Stimulated activated CD4-positive, alpha-beta T cell treated with anti-CD3 and anti-CD28 coated beads, Interleukin-4, amount 100 ng/mL, for 48 hours (primary cell): ENCODE measurements around the gene CD207.
"Not testable (repeated sequence)": the region's sequence is repeated elsewhere in the genome, so short reads cannot be mapped to it uniquely, and the experiment has no call there.

Experiments used
- DNase-seq, 2 donors: peaks; one replicate each; pipeline ENCODE4 v3.0.0-alpha.2; 2020; ENCODE audit warnings: low read depth in 2 of 2

The CD207 gene

GRCh38 chr2:70835643-70836042, at the start of gene CD207:
Gene CD207 (minus strand): TSS chr2:70835816. CDS start chr2:70835776, 40 bp downstream.
- DNase-seq, result no peak

- not testable (repeated sequence) for DNase-seq
Measured at GRCh38 chr2:70878543-70878942, 42.9 kb upstream of the CD207 start.

GRCh38 chr2:70876138-70876537, 40.5 kb upstream of the CD207 start:
- DNase-seq, result not testable (repeated sequence)

- no peak for DNase-seq
Measured at GRCh38 chr2:70873541-70873940, 37.9 kb upstream of the CD207 start.

- peak; percentile 76 to 86 for DNase-seq
Measured at GRCh38 chr2:70871398-70872211, 36.0 kb upstream of the CD207 start.

GRCh38 chr2:70870790-70871189, 35.2 kb upstream of the CD207 start:
- no peak for DNase-seq

- no peak for DNase-seq
Measured at GRCh38 chr2:70868970-70869369, 33.4 kb upstream of the CD207 start.

- peak; percentile 55 to 76 for DNase-seq
Measured at GRCh38 chr2:70861777-70862625, 26.4 kb upstream of the CD207 start.

GRCh38 chr2:70855667-70856066, 20.1 kb upstream of the CD207 start:
- DNase-seq, result no peak

- DNase-seq, result no peak
Measured at GRCh38 chr2:70854411-70854810, 18.8 kb upstream of the CD207 start.

GRCh38 chr2:70852824-70853223, 17.2 kb upstream of the CD207 start:
- DNase-seq, result no peak

GRCh38 chr2:70851704-70852103, 16.1 kb upstream of the CD207 start:
- DNase-seq, result no peak

- DNase-seq, result no peak
Measured at GRCh38 chr2:70850925-70851324, 15.3 kb upstream of the CD207 start.

- no peak for DNase-seq
Measured at GRCh38 chr2:70842401-70842800, 6.8 kb upstream of the CD207 start.

GRCh38 chr2:70837980-70838925, 2.6 kb upstream of the CD207 start:
- DNase-seq, result no peak

- no peak for DNase-seq
Measured at GRCh38 chr2:70834881-70835280, 735 bp downstream of the CD207 start.

GRCh38 chr2:70834106-70834505, 1.5 kb downstream of the CD207 start:
- no peak for DNase-seq

GRCh38 chr2:70833246-70833645, 2.4 kb downstream of the CD207 start:
- no peak for DNase-seq

- no peak for DNase-seq
Measured at GRCh38 chr2:70832386-70832785, 3.2 kb downstream of the CD207 start.

- no peak for DNase-seq
Measured at GRCh38 chr2:70831861-70832260, 3.8 kb downstream of the CD207 start.

GRCh38 chr2:70830366-70830765, 5.2 kb downstream of the CD207 start:
- no peak for DNase-seq

GRCh38 chr2:70829916-70830315, 5.7 kb downstream of the CD207 start:
- no peak for DNase-seq
